KMS-11 (cell line): ENCODE results near the gene TERT.

Experiments
- H2AFZ ChIP-seq: fragments of 200-600 bp; sonication (generic); 2 replicates; pipeline ENCODE4 v1.6.1; 2016; ENCODE audit warnings: antibody characterized with exemption, mixed run types, low read depth
- H3K27ac ChIP-seq: fragments of 200-600 bp; sonication (generic); 2 replicates; pipeline ENCODE4 v1.6.1; 2016; ENCODE audit warnings: mild to moderate bottlenecking, mixed run types
- H3K27me3 ChIP-seq: fragments of 200-600 bp; sonication (generic); 2 replicates; pipeline ENCODE4 v1.6.1; 2017; ENCODE audit warnings: mild to moderate bottlenecking, low read depth, mixed run types, moderate library complexity; ENCODE audit not compliant: insufficient read depth
- H3K36me3 ChIP-seq: fragments of 200-600 bp; sonication (generic); 2 replicates; pipeline ENCODE4 v1.6.1; 2017; ENCODE audit warnings: mild to moderate bottlenecking, mixed run types; ENCODE audit not compliant: insufficient read depth
- H3K4me1 ChIP-seq: fragments of 200-600 bp; sonication (generic); 2 replicates; pipeline ENCODE4 v1.6.1; 2016; ENCODE audit warnings: mild to moderate bottlenecking, low read depth, mixed run types; ENCODE audit not compliant: poor library complexity, severe bottlenecking
- H3K4me2 ChIP-seq: fragments of 200-600 bp; sonication (generic); 2 replicates; pipeline ENCODE4 v1.7.0; 2016; ENCODE audit warnings: mild to moderate bottlenecking, mixed run types
- H3K4me3 ChIP-seq: fragments of 200-600 bp; sonication (generic); IDR thresholded peaks from 2 replicates; pipeline ENCODE4 v1.6.1; 2017; ENCODE audit warnings: low read depth, low read length, mixed read lengths; ENCODE audit not compliant: insufficient read depth
- H3K79me2 ChIP-seq: fragments of 200-600 bp; sonication (generic); 2 replicates; pipeline ENCODE4 v1.6.1; 2016; ENCODE audit warnings: low read depth, mixed run types; ENCODE audit not compliant: insufficient read depth
- H3K9ac ChIP-seq: fragments of 200-600 bp; sonication (generic); 2 replicates; pipeline ENCODE4 v1.6.1; 2016; ENCODE audit warnings: mild to moderate bottlenecking, mixed run types
- H4K20me1 ChIP-seq: fragments of 200-600 bp; sonication (generic); 2 replicates; pipeline ENCODE4 v1.6.1; 2016; ENCODE audit warnings: mild to moderate bottlenecking, mixed run types; ENCODE audit not compliant: insufficient read depth
- TF ChIP-seq, protein P1 (sequence below): fragments of 200-600 bp; sonication (generic); conservative IDR thresholded peaks from 2 replicates; pipeline ENCODE4 v1.6.1; 2017; ENCODE audit warnings: low read depth, mild to moderate bottlenecking, antibody characterized with exemption, low read length, moderate library complexity, mixed read lengths

The TERT gene

DNA sequence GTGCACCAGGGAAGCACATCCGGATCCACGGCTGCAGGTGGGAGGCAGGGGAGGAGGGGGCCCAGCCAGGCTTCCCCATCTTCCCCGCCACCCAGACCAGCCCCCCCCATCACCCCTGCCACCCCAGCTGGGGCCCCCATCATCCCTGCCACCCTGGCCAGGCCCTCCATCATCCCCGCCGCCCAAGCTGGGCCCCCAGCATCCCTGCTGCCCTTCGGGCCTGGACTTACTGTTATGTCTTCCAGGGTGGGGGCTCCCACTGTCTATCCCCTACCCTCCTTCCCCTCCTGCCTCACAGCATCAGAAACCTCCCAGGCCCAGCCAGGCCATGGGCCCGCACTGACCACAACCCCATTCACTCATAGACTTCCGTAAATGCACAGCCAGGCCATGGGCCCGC, 42.2 kb downstream of the TERT start:
- no peaks in the 10 kb centered on the region for H3K27me3 ChIP-seq
- H3K4me1 ChIP-seq: no peaks in the 10 kb centered on the region
- no peaks in the 10 kb centered on the region for H3K36me3 ChIP-seq
- no peak overlapping the region for H3K4me3 ChIP-seq
- H3K4me2 ChIP-seq: no peak overlapping the region
- TF ChIP-seq, protein P1, sequence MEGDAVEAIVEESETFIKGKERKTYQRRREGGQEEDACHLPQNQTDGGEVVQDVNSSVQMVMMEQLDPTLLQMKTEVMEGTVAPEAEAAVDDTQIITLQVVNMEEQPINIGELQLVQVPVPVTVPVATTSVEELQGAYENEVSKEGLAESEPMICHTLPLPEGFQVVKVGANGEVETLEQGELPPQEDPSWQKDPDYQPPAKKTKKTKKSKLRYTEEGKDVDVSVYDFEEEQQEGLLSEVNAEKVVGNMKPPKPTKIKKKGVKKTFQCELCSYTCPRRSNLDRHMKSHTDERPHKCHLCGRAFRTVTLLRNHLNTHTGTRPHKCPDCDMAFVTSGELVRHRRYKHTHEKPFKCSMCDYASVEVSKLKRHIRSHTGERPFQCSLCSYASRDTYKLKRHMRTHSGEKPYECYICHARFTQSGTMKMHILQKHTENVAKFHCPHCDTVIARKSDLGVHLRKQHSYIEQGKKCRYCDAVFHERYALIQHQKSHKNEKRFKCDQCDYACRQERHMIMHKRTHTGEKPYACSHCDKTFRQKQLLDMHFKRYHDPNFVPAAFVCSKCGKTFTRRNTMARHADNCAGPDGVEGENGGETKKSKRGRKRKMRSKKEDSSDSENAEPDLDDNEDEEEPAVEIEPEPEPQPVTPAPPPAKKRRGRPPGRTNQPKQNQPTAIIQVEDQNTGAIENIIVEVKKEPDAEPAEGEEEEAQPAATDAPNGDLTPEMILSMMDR: no peak
- no peaks in the 10 kb centered on the region for H3K79me2 ChIP-seq
- no peaks in the 10 kb centered on the region for H4K20me1 ChIP-seq
- H2AFZ ChIP-seq: no peak overlapping the region
- H3K9ac ChIP-seq: no peak overlapping the region
- no peak overlapping the region for H3K27ac ChIP-seq

DNA sequence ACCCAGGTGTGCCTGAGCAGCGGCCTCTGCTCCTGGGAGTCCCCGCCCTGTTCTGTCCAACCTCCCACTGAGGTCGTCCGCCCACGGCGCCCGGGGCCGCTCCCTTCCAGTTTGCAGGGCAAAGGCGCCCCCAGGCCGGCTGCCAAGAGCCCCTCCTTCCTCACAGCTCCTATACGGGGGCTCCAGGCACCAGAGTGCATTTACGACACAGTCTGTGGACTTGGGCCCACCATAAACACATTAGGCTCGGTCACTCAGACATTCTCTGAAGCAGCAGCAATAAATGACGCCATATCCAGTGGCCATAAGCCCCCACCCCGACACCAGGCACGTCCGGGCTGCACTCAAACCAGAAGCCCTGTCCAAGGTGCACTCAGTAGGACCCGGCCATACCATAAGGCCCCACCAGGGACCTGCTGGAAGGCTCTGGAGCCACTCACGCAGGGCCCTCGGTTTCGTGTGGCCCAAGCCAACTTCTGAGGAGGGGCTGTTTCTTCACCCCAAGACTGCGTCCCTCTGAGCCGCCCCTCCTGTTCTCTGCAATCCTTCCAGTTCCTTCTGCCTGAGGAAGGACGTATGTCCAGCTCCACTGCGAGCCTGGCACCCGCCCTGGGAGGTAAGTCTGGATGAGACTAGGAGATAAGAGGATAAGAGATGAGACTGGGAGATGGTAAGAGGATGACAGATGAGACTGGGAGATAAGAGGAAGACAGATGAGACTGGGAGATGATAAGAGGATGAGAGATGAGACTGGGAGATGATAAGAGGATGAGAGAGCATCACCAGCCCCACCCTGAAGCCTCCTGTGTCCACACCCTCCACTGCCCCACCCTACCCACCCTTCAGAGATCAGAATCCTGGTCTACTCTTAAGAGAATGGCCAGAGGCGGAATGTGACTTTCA, 42.9 kb downstream of the TERT start:
- Histone ChIP-seq H3K4me3 (no peak overlapping the region), H3K79me2 (no peaks in the 10 kb centered on the region), H3K4me2 (no peak overlapping the region), H2AFZ (no peak overlapping the region), H3K36me3 (no peaks in the 10 kb centered on the region), H3K27me3 (0 out of 2 replicates have a peak, but pooled peaks cover 2% of the 10 kb centered on the region), H3K4me1 (no peaks in the 10 kb centered on the region), H4K20me1 (no peaks in the 10 kb centered on the region), H3K9ac (no peak overlapping the region), H3K27ac (no peak overlapping the region)
- TF ChIP-seq, protein P1: no peak

DNA sequence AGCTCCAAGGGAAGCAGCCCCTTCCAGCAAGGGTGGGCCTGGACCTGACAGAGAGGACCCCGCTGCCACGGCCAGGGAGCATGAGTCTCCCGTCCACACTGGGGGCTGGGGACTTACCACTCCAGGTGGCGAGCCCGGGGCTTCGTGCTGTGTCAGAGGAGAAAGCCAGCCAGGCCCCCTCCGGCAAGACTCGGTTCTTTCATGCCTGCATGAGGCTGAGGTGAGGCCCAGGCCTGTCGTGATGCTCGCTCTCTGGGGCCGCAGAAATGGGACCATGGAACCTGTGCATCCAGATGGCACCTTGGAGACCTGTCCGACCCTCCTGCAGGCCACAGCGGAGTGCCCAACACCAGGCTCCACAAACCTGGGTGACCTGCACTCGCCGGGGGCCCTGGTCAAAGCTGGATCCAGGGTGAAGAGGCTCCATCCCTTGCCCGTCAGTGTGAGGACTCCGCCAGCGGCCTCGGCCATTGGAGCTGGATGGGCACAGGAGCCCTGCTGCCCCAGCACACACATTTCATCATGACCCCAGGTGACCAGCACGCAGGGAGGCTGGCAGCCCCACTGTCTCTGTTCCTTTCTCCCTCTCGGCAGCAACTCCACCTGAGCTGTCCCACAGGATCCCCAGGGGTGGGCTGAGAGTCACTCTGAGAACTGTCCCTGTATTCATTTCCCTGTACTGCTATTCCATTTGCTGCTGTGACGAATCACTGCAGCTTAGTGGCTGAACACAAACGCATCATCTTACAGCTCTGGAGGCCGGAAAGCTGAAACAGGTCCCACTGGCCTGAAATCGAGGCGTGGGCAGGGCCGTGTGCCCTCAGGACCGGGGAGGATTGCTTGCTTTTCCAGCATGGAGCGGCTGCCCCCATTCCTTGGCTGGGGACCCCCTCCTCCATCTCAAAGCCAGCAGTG, 45.2 kb downstream of the TERT start:
- H2AFZ ChIP-seq: no peak overlapping the region
- no peak overlapping the region for H3K27ac ChIP-seq
- no peaks in the 10 kb centered on the region for H3K79me2 ChIP-seq
- peaks cover 8% of the 10 kb centered on the region; the same call in 1 of the 2 replicates for H3K27me3 ChIP-seq
- H3K4me3 ChIP-seq: no peak overlapping the region
- peaks cover 4% of the 10 kb centered on the region for H3K4me1 ChIP-seq
- TF ChIP-seq, protein P1: no peak
- H4K20me1 ChIP-seq: no peaks in the 10 kb centered on the region
- no peak overlapping the region for H3K9ac ChIP-seq
- no peak overlapping the region for H3K4me2 ChIP-seq
- no peaks in the 10 kb centered on the region for H3K36me3 ChIP-seq

DNA sequence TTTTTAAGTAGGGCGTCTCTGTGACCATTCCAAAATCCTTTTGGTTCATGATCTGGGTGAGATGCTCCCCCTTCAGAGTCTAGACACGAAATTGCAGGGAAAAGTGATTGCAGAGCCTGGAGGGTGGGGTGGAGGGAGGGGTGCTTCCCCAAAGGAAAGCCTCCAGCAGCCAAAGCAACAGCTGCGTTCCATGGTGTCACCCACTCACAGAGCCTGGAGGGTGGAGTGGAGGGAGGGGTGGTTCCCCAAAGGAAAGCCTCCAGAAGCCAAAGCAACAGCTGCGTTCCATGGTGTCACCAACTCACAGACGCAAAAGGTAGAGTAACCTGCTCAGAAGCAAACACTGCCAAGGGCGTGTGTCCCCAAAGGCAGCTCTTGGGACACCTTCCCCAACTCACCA, 47.1 kb downstream of the TERT start:
- Histone ChIP-seq H3K79me2 (no peaks in the 10 kb centered on the region), H3K27ac (no peak overlapping the region), H3K4me3 (no peak overlapping the region), H3K4me1 (peaks cover 4% of the 10 kb centered on the region), H3K9ac (no peak overlapping the region), H3K27me3 (peaks cover 9% of the 10 kb centered on the region; the same call in 1 of the 2 replicates), H3K4me2 (no peak overlapping the region), H3K36me3 (no peaks in the 10 kb centered on the region), H4K20me1 (no peaks in the 10 kb centered on the region), H2AFZ (no peak overlapping the region)
- TF ChIP-seq, protein P1: no peak
